HG03039 (cell line): ENCODE data around the gene STX10.

Experiments
- ATAC-seq: cut with Tn5 transposase; IDR thresholded peaks from one replicate; pipeline ENCODE4 v1.9.1; 2021; ENCODE audit warnings: mild to moderate bottlenecking, moderate library complexity; ENCODE audit not compliant: unreplicated experiment

The STX10 gene

GRCh38 chr19:13101590-13102415, 48.4 kb downstream of the STX10 start:
- no peak for ATAC-seq

DNA sequence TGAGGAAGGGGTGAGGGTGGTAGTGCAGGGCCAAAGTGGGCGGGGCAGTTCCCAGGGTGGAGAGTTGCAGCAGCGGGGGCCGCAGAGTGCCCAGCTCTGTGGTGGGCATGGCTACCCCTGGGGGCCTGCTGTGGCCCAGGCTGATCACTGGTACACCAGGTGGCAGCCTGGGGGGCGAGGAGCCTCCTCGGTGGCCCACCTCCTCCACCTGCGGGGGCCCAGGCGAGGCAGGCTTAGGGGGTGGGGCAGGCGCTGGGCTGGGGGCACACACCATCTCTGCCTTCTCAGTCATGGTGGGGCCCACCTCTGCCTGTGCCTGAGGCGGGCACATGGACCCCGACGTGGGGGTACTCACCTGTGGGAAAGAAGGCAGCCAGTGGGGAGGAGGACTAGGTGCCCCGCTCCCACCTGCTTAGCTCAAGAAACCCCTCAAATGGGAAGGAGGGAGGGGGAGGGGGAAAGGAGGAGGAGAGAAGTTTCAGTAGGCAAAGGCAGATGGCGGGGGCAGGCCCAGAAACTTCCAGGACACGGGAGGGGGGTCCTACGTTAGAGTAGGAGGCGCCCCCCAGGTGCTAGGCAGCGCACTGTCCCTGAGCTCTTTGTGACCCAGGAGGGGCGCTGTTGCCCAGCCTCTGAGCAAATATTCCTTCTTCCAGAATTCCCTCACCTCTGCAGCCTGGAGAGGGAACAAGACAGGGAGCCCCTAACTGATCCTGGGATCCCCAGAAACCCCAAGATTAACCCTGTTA, 49.2 kb downstream of the STX10 start:
- ATAC-seq = no peak

- ATAC-seq = no peak
Measured at GRCh38 chr19:13100031-13100588, 50.1 kb downstream of the STX10 start.

- no peak for ATAC-seq
Measured at GRCh38 chr19:13099073-13099999, 50.8 kb downstream of the STX10 start.

GRCh38 chr19:13098277-13099072, 51.7 kb downstream of the STX10 start:
- no peak for ATAC-seq

- ATAC-seq = no peak
Measured at GRCh38 chr19:13097463-13098258, 52.5 kb downstream of the STX10 start.

DNA sequence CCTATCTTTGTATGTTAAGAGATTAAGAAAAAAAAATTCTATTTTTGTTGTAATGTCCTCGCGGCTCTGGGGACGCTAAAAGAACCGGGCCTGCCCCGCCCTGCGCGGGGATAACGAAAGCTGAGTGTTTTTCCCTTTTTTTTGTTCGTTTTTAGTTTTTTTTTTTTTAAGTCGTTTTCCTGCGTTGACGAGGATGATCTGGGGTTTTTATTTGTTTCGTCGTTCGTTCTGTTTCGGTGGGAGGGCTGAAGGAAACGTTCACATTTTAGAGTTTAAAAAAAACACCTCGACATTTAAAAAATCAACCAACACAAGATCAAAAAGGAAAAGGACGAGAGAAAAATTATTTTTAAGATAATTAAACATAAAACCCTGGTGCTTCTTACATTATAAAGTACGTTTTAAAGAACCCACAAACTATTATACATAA, 53.1 kb downstream of the STX10 start:
- no peak for ATAC-seq

- no peak for ATAC-seq
Measured at GRCh38 chr19:13095934-13096927, 53.9 kb downstream of the STX10 start.

DNA sequence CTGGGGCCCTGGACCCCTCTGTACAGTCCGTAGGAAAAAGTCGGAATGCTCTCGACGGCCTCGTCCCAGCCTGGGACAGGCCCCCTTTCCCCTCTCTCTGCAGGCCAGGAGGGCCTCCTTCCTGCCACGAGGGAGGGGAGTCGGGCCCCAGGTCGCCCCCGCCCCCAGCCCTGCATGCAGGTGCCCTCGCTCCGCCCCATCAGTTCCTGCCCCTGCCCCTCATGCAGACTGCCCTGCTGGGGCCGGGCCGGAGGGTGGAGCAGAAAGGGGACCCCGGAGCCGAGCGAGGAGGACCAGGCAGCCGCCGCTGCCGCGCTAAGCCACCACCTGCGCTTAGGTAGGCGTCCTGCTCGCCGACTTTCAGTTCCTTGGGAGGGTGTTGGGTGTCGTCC, 54.8 kb downstream of the STX10 start:
- ATAC-seq = no peak

GRCh38 chr19:13094771-13095392, 55.3 kb downstream of the STX10 start:
- no peak for ATAC-seq

DNA sequence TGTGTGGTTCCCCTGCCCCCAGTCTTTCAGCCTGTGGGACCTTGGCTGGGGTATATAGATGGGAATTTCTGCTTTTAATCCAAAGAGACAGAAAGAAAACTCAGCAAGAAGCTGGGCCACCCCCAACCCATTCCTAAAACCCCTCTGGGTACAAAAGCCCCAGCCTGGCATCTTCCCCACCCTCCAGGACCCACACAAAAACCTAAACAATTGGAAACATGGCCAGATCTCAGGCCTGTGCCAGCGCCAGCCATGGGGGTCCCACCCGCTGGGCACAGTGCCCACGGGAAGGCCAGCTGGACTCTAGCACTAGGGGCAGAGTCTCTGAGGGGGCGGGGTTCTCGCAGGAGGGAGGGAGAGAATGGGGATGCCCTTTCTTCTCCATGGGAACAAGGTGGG, 56.1 kb downstream of the STX10 start:
- ATAC-seq = no peak
